CD14-positive monocyte (primary cell): ENCODE results near the gene TMEM117. TPM values are rescaled to one million over a fixed set of nuclear protein-coding genes. Genes with fewer than 3 reads are reported as not detected.

ENCODE experiments used
- DNase-seq, 3 donors: peaks; one replicate each; pipeline ENCODE4 v3.0.0-alpha.2; 2011 to 2022
- H2AFZ ChIP-seq: 2 replicates; pipeline ENCODE4 v1.6.0; 2012; ENCODE audit warnings: mild to moderate bottlenecking, low read depth, low read length, inconsistent platforms; ENCODE audit not compliant: insufficient read depth, poor library complexity, severe bottlenecking
- H3K27ac ChIP-seq, 2 donors: 1 replicate in 1 of 2; 2 replicates in 1 of 2; pipeline ENCODE4 v1.5.1; 2012 to 2013; ENCODE audit warnings: low read length in 2 of 2, control low read depth in 1 of 2, inconsistent platforms in 1 of 2, low read depth in 1 of 2, mild to moderate bottlenecking in 1 of 2
- H3K27me3 ChIP-seq, 2 donors: one replicate each; pipeline versions ENCODE4 v1.6.0 to v1.6.1; 2011 to 2013; ENCODE audit warnings: low read length in 2 of 2; ENCODE audit not compliant: control insufficient read depth in 2 of 2, insufficient read depth in 2 of 2
- H3K36me3 ChIP-seq, 2 donors: replicated peaks in 1 of 2; 1 replicate in 1 of 2; 2 replicates in 1 of 2; pipeline versions ENCODE4 v1.5.1 to v1.6.1; 2012 to 2013; ENCODE audit warnings: low read length in 2 of 2, control low read depth in 1 of 2, inconsistent platforms in 1 of 2, mild to moderate bottlenecking in 1 of 2; ENCODE audit not compliant: insufficient read depth in 2 of 2, control insufficient read depth in 1 of 2
- H3K4me1 ChIP-seq, 2 donors: 1 replicate in 1 of 2; 2 replicates in 1 of 2; pipeline versions ENCODE4 v1.5.1 to v1.6.1; 2012 to 2013; ENCODE audit warnings: low read length in 2 of 2, control low read depth in 1 of 2, inconsistent platforms in 1 of 2, mild to moderate bottlenecking in 1 of 2, moderate library complexity in 1 of 2; ENCODE audit not compliant: insufficient read depth in 2 of 2, control insufficient read depth in 1 of 2
- H3K4me2 ChIP-seq: replicated peaks from 2 replicates; pipeline ENCODE3; 2012; ENCODE audit warnings: low read length, moderate library complexity, mild to moderate bottlenecking; ENCODE audit not compliant: poor library complexity, severe bottlenecking; ENCODE audit errors: extremely low read depth
- H3K4me3 ChIP-seq, 3 experiments: fragments of 200-600 bp in 1 of 3; sonication (generic) in 1 of 3; replicated peaks in 1 of 3; 1 replicate in 2 of 3; 2 replicates in 1 of 3; pipeline ENCODE4 v1.5.1; 2011 to 2013; ENCODE audit warnings: low read length in 3 of 3, mild to moderate bottlenecking in 3 of 3, control low read depth in 2 of 3, low read depth in 2 of 3, inconsistent platforms in 1 of 3, moderate library complexity in 1 of 3
- H3K79me2 ChIP-seq: 2 replicates; pipeline ENCODE4 v1.6.0; 2012; ENCODE audit warnings: mild to moderate bottlenecking, control low read depth, inconsistent platforms, low read length, moderate library complexity; ENCODE audit not compliant: insufficient read depth
- H3K9ac ChIP-seq: 2 replicates; pipeline ENCODE4 v1.6.0; 2017; ENCODE audit warnings: low read length, mild to moderate bottlenecking; ENCODE audit not compliant: insufficient read depth, poor library complexity, severe bottlenecking
- H3K9me3 ChIP-seq, 2 donors: replicated peaks in 1 of 2; 1 replicate in 1 of 2; 2 replicates in 1 of 2; pipeline versions ENCODE4 v1.5.1 to v1.6.1; 2012 to 2013; ENCODE audit warnings: low read length in 2 of 2, control low read depth in 1 of 2; ENCODE audit not compliant: control insufficient read depth in 1 of 2, insufficient read depth in 1 of 2
- H4K20me1 ChIP-seq: 2 replicates; pipeline ENCODE4 v1.6.0; 2012; ENCODE audit warnings: mild to moderate bottlenecking, low read length, control low read depth, moderate library complexity; ENCODE audit not compliant: insufficient read depth
- H3K27ac Mint-ChIP-seq, 7 donors: one replicate each; pipeline ENCODE4 v1.8.0; 2020; ENCODE audit warnings: mild to moderate bottlenecking in 7 of 7, mixed read lengths in 7 of 7, moderate library complexity in 6 of 7, inconsistent platforms in 2 of 7
- H3K27me3 Mint-ChIP-seq, 3 donors: one replicate each; pipeline ENCODE4 v1.8.0; 2021 to 2022; ENCODE audit warnings: low read depth in 3 of 3, mild to moderate bottlenecking in 3 of 3, mixed read lengths in 3 of 3, moderate library complexity in 3 of 3, inconsistent platforms in 1 of 3
- H3K36me3 Mint-ChIP-seq, 2 donors: one replicate each; pipeline ENCODE4 v1.8.0; 2020; ENCODE audit warnings: mixed read lengths in 2 of 2, inconsistent platforms in 1 of 2, mild to moderate bottlenecking in 1 of 2
- H3K4me1 Mint-ChIP-seq: one replicate; pipeline ENCODE4 v1.8.0; 2020; ENCODE audit warnings: mild to moderate bottlenecking, mixed read lengths
- H3K4me3 Mint-ChIP-seq, 2 donors: one replicate each; pipeline ENCODE4 v1.8.0; 2020; ENCODE audit warnings: mild to moderate bottlenecking in 2 of 2, mixed read lengths in 2 of 2, moderate library complexity in 1 of 2
- H3K9me3 Mint-ChIP-seq, 7 donors: one replicate each; pipeline ENCODE4 v1.8.0; 2020 to 2022; ENCODE audit warnings: mixed read lengths in 7 of 7, mild to moderate bottlenecking in 6 of 7, moderate library complexity in 6 of 7, inconsistent platforms in 2 of 7
- WGBS: methylation state at CpG from one replicate; pipeline ENCODE4 v1.1.5; 2013; ENCODE audit warnings: missing lambda C conversion rate; ENCODE audit not compliant: insufficient coverage; 5-methylcytosine and 5-hydroxymethylcytosine counted together
- intact Hi-C, 2 donors: fragments of 100-400 bp; cut with micrococcal nuclease; formaldehyde crosslinking; loops; one replicate each; pipeline versions ENCODE4 v1.15.0 to v1.15.1; 2023
- polyA plus RNA-seq, 3 donors: library from polyadenylated mRNA; depleted of rRNA in 1 of 3; unstranded in 2 of 3; stranded (reverse) in 1 of 3; fragments of 300-500 nt in 2 of 3; fragments of >200 nt in 1 of 3; fragmentation: Illumina TruSeq in 2 of 3; gene quantifications; 1 replicate in 2 of 3; 2 replicates in 1 of 3; pipeline ENCODE4 v1.2.3, GENCODE V29; 2012 to 2021
- TF ChIP-seq, protein P1 (sequence below): fragments of 200-600 bp; IDR thresholded peaks from one replicate; pipeline ENCODE4 v1.8.0; 2022; ENCODE audit warnings: antibody characterized with exemption, mild to moderate bottlenecking

Gene TMEM117
- polyA plus RNA-seq, 3 donors, result 0.11 to 0.42 TPM; not detected in 1

DNA sequence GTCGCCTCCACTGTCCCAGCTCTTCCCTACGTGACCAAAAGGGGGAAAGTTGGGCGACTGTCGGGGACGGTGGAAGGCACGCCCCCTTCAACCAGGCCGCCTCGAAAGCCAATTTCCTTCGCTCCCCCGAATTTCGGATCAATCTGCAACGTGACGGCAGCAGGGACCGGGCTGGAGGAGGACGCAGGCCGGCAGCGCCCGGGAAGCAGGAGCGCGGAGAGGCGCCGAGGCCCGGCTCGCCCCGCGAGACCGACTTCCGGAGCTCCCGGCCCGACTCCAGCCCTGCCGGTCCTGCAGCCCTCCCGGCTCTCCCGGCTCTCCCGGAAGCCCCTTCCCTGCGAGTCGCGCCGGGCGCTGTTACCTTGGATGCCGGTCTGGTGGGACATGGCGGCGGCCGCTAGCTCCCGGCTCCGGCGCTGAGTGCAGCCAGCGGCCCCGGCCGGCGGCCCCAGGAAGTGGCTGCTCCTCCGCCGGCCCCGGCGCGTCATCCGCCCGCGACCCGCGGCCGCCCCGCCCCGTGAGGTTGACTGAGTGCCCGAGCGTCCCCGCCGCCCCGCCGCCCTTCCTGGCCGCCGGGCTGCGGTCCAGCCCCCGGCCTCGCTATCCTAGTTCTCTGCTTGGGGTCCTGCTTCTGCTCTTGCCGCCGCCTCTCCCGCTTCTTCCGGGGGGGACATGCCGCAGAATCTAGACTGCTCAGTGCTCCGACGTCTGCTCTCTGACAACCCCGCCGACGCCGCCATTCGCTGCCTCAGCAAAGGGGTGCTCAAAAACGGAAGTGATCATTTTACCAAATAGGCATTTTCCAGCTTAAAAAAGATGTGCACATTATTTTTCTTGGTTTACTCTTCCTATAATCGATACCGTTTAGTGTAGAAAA, 29.8 kb upstream of the TMEM117 start, which contains the start of gene TWF1:
TWF1 (minus strand) TSS at position 458 of the 877 bp plus-strand sequence; CDS start at position 386, 72 bp downstream.
- H3K27ac ChIP-seq, result peak within 1 kb of the TSS; percentile 94 to 97
- H3K27me3 ChIP-seq, result peaks cover 4 to 6% of the 10 kb centered on the region in 2 donors
- H3K9me3 Mint-ChIP-seq, result peaks cover 0 to 3% (median 0%) of the 10 kb centered on the region in 7 donors
- peaks cover 3 to 6% (median 4%) of the 10 kb centered on the region in 3 donors for H3K27me3 Mint-ChIP-seq
- H3K79me2 ChIP-seq, result peaks cover 41% of the 10 kb centered on the region
- WGBS, result under 1% methylated on average over 86 of the region's 89 CpGs
- intact Hi-C loops, result loop anchor here (2.0 to 5.0 kb wide), 2 partner anchors 47 to 49 kb away; partner anchors contain the start of genes IRAK4 (in 2 of the 2) and PUS7L (in 2 of the 2)
- H3K4me1 ChIP-seq, result peaks cover 19 to 38% of the 10 kb centered on the region in 2 donors
- peak within 1 kb of the TSS; percentile 81 for H3K4me2 ChIP-seq
- TF ChIP-seq, protein P1, sequence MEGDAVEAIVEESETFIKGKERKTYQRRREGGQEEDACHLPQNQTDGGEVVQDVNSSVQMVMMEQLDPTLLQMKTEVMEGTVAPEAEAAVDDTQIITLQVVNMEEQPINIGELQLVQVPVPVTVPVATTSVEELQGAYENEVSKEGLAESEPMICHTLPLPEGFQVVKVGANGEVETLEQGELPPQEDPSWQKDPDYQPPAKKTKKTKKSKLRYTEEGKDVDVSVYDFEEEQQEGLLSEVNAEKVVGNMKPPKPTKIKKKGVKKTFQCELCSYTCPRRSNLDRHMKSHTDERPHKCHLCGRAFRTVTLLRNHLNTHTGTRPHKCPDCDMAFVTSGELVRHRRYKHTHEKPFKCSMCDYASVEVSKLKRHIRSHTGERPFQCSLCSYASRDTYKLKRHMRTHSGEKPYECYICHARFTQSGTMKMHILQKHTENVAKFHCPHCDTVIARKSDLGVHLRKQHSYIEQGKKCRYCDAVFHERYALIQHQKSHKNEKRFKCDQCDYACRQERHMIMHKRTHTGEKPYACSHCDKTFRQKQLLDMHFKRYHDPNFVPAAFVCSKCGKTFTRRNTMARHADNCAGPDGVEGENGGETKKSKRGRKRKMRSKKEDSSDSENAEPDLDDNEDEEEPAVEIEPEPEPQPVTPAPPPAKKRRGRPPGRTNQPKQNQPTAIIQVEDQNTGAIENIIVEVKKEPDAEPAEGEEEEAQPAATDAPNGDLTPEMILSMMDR, result peak; percentile 49
- peak within 1 kb of the TSS; percentile 99 to 100 for H3K4me3 Mint-ChIP-seq
- peak within 1 kb of the TSS; percentile 94 for H3K9ac ChIP-seq
- H3K27ac Mint-ChIP-seq, result peak within 1 kb of the TSS; percentile 99 to 100 (median 100)
- peak; percentile 69 to 80 (median 77) for DNase-seq
- peaks cover 24% of the 10 kb centered on the region in 2 donors for H3K36me3 ChIP-seq
- peaks cover 29% of the 10 kb centered on the region for H3K4me1 Mint-ChIP-seq
- peak within 1 kb of the TSS; percentile 73 to 91 (median 84) for H3K4me3 ChIP-seq
- H4K20me1 ChIP-seq, result peaks cover 16% of the 10 kb centered on the region
- peaks cover 11 to 15% of the 10 kb centered on the region in 2 donors for H3K36me3 Mint-ChIP-seq
- H3K9me3 ChIP-seq, result no peaks in the 10 kb centered on the region
- H2AFZ ChIP-seq, result peak within 1 kb of the TSS; percentile 92

GRCh38 chr12:43806737-43807072, 29.2 kb upstream of the TMEM117 start:
- peaks cover 29% of the 10 kb centered on the region for H3K4me1 Mint-ChIP-seq

More at GRCh38 chr12:43806737-43807072, 29.2 kb upstream of the TMEM117 start:
- Histone ChIP-seq H3K27ac (peak overlapping the region; percentile 94 to 97), H3K36me3 (peaks cover 17 to 19% of the 10 kb centered on the region in 2 donors), H3K4me2 (peak overlapping the region; percentile 81), H2AFZ (peak overlapping the region; percentile 92), H3K9me3 (no peaks in the 10 kb centered on the region), H3K79me2 (peaks cover 41% of the 10 kb centered on the region), H3K4me3 (peak overlapping the region; percentile 73 to 91 (median 84)), H3K27me3 (peaks cover 6 to 8% of the 10 kb centered on the region in 2 donors), H3K4me1 (peaks cover 19 to 38% of the 10 kb centered on the region in 2 donors), H4K20me1 (peaks cover 16% of the 10 kb centered on the region), H3K9ac (peak overlapping the region; percentile 94)
- H3K9me3 Mint-ChIP-seq, result peaks cover 0 to 3% (median 0%) of the 10 kb centered on the region in 7 donors
- peaks cover 9 to 13% of the 10 kb centered on the region in 2 donors for H3K36me3 Mint-ChIP-seq
- peaks cover 6 to 10% (median 8%) of the 10 kb centered on the region in 3 donors for H3K27me3 Mint-ChIP-seq
- TF ChIP-seq, protein P1, result no peak
- no CpG with 5 or more reads among the region's 3 CpGs for WGBS
- H3K27ac Mint-ChIP-seq, result peak overlapping the region; percentile 99 to 100 (median 100)
- intact Hi-C loops, result loop anchor here in 1 of 2 donors (5.0 kb wide), 1 partner anchor 49 kb away; the partner anchor contains the start of genes IRAK4 and PUS7L
- DNase-seq, result no peak
- peak overlapping the region; percentile 99 to 100 for H3K4me3 Mint-ChIP-seq
